Panc1 (cell line): ENCODE data around the gene MPPED1. TPM values are rescaled to one million over a fixed set of nuclear protein-coding genes. Genes with fewer than 3 reads are reported as not detected.

Experiments
- ATAC-seq: fragments of 200-7000 bp; cut with Tn5 transposase; 2 replicates; pipeline ENCODE4 v1.9.1; 2020; ENCODE audit warnings: mild to moderate bottlenecking, moderate library complexity
- BruUV-seq: library from RNA; stranded (reverse); fragments of 400-500 nt; replicated peaks from 2 replicates; lab custom pipeline; 2021; lab: Mats Ljungman, UMichigan
- CTCF ChIA-PET: fragments of 300-600 bp; sonication (Branson Sonifier 250); formaldehyde crosslinking; loops from one replicate; lab custom pipeline; 2022; ENCODE audit warnings: antibody characterized with exemption; lab: Charles Lee
- POLR2A ChIA-PET: fragments of 300-600 bp; sonication (Branson Sonifier 250); formaldehyde crosslinking; loops from one replicate; lab custom pipeline; 2022; ENCODE audit warnings: antibody characterized with exemption; lab: Charles Lee
- DNase-seq: peaks from one replicate; pipeline ENCODE4 v3.0.0-alpha.2; 2010; ENCODE audit warnings: low read depth, low spot score
- H3K27ac ChIP-seq: 2 replicates; pipeline ENCODE4 v1.5.1; 2011; ENCODE audit warnings: mild to moderate bottlenecking, low read length, inconsistent platforms
- H3K27me3 ChIP-seq: fragments of 200-500 bp; sonication (Bioruptor generic); 2 replicates; pipeline ENCODE4 v1.6.0; 2014; ENCODE audit warnings: low read length, inconsistent platforms; ENCODE audit not compliant: control insufficient read depth, insufficient read depth
- H3K36me3 ChIP-seq: fragments of 200-500 bp; sonication (Bioruptor generic); 2 replicates; pipeline ENCODE4 v1.5.1; 2014; ENCODE audit warnings: inconsistent platforms, mild to moderate bottlenecking, low read length, moderate library complexity; ENCODE audit not compliant: control insufficient read depth, insufficient read depth
- H3K4me1 ChIP-seq: 2 replicates; pipeline ENCODE4 v1.5.1; 2011; ENCODE audit warnings: inconsistent platforms, mild to moderate bottlenecking, low read length, moderate library complexity; ENCODE audit not compliant: control insufficient read depth, insufficient read depth
- H3K4me3 ChIP-seq, 2 experiments: 2 replicates each; pipeline ENCODE4 v1.5.1; 2011 to 2012; ENCODE audit warnings: low read depth in 2 of 2, low read length in 2 of 2, mild to moderate bottlenecking in 2 of 2, inconsistent platforms in 1 of 2, moderate library complexity in 1 of 2
- H3K9me3 ChIP-seq: fragments of 200-500 bp; sonication (Bioruptor generic); 2 replicates; pipeline ENCODE4 v1.5.1; 2014; ENCODE audit warnings: low read depth, mild to moderate bottlenecking, inconsistent platforms, low read length, moderate library complexity; ENCODE audit not compliant: control insufficient read depth, insufficient read depth
- POLR2AphosphoS5 ChIP-seq: IDR thresholded peaks from 2 replicates; pipeline ENCODE4 v1.6.1; 2012; ENCODE audit warnings: mild to moderate bottlenecking, low read depth, low read length, moderate library complexity
- SIN3A ChIP-seq: IDR thresholded peaks from 2 replicates; pipeline ENCODE4 v1.6.1; 2012; ENCODE audit warnings: low read depth, mild to moderate bottlenecking, low read length, moderate library complexity, borderline replicate concordance; ENCODE audit not compliant: insufficient read depth
- TCF7L2 ChIP-seq: IDR thresholded peaks from 2 replicates; pipeline ENCODE4 v1.6.1; 2011; ENCODE audit warnings: mild to moderate bottlenecking, low read depth, low read length, inconsistent platforms
- in situ Hi-C: cut with HindIII; loops from 2 replicates; pipeline ENCODE4 v1.10.0; 2016; ENCODE audit warnings: low sequenced_read_pairs, low pct_unique_long_range_greater_than_20kb
- intact Hi-C: fragments of 100-400 bp; cut with micrococcal nuclease; formaldehyde crosslinking; loops from one replicate; pipeline ENCODE4 v1.10.0; 2022; ENCODE audit not compliant: unreplicated experiment
- total RNA-seq: library from RNA; stranded (reverse); gene quantifications from one replicate; pipeline ENCODE4 v1.2.1, GENCODE V29; 2021; ENCODE audit not compliant: unreplicated experiment
- TF ChIP-seq, protein P1 (sequence below), 2 experiments: IDR thresholded peaks; 2 replicates each; pipeline ENCODE4 v1.6.1; 2011 to 2012; ENCODE audit warnings: low read depth in 2 of 2, control low read depth in 1 of 2, low read length in 1 of 2, mild to moderate bottlenecking in 1 of 2, moderate library complexity in 1 of 2; ENCODE audit not compliant: insufficient read depth in 1 of 2
- TF ChIP-seq, protein P2 (sequence below): fragments of 450-650 bp; IDR thresholded peaks from 2 replicates; pipeline ENCODE4 v1.5.1; 2017; ENCODE audit warnings: mild to moderate bottlenecking

Gene MPPED1
- total RNA-seq, 1 experiment from 2014 or later = not detected

DNA sequence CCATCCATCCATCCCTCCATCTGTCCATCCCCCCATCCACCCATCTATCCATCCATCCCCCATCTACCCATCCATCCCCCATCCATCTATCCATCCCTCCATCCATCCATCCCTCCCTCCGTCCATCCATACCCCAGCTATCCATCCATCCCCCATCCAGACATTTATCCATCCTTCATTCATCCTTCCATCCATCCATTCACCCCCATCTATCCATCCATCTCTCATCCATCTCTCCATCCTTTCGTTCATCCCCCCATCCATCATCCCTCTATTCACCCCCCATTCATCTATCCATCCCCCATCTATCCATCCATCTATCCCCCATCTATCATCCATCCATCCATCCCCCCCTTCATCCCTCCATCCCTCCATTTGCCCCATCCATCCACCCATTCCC lies 97.5 kb downstream of the MPPED1 start:
- Histone ChIP-seq H3K4me3 (no peak overlapping the region), H3K27me3 (no peaks in the 10 kb centered on the region), H3K4me1 (no peaks in the 10 kb centered on the region), H3K36me3 (no peaks in the 10 kb centered on the region), H3K27ac (no peak overlapping the region), H3K9me3 (no peaks in the 10 kb centered on the region)
- POLR2A ChIA-PET = no interaction called here
- DNase-seq (no peak), ATAC-seq (no peak)
- intact Hi-C loops = no loop called here
- in situ Hi-C loops = no loop called here
- CTCF ChIA-PET = no interaction called here
- no TSS peak for BruUV-seq
- TF ChIP-seq, protein P1, sequence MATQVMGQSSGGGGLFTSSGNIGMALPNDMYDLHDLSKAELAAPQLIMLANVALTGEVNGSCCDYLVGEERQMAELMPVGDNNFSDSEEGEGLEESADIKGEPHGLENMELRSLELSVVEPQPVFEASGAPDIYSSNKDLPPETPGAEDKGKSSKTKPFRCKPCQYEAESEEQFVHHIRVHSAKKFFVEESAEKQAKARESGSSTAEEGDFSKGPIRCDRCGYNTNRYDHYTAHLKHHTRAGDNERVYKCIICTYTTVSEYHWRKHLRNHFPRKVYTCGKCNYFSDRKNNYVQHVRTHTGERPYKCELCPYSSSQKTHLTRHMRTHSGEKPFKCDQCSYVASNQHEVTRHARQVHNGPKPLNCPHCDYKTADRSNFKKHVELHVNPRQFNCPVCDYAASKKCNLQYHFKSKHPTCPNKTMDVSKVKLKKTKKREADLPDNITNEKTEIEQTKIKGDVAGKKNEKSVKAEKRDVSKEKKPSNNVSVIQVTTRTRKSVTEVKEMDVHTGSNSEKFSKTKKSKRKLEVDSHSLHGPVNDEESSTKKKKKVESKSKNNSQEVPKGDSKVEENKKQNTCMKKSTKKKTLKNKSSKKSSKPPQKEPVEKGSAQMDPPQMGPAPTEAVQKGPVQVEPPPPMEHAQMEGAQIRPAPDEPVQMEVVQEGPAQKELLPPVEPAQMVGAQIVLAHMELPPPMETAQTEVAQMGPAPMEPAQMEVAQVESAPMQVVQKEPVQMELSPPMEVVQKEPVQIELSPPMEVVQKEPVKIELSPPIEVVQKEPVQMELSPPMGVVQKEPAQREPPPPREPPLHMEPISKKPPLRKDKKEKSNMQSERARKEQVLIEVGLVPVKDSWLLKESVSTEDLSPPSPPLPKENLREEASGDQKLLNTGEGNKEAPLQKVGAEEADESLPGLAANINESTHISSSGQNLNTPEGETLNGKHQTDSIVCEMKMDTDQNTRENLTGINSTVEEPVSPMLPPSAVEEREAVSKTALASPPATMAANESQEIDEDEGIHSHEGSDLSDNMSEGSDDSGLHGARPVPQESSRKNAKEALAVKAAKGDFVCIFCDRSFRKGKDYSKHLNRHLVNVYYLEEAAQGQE (IDR thresholded peaks at IDR 0.05; ENCODE audit: insufficient read depth in 1 of 2, low read depth in 2 of 2, low read length in 1 of 2) = no peak
- TF ChIP-seq, protein P2, sequence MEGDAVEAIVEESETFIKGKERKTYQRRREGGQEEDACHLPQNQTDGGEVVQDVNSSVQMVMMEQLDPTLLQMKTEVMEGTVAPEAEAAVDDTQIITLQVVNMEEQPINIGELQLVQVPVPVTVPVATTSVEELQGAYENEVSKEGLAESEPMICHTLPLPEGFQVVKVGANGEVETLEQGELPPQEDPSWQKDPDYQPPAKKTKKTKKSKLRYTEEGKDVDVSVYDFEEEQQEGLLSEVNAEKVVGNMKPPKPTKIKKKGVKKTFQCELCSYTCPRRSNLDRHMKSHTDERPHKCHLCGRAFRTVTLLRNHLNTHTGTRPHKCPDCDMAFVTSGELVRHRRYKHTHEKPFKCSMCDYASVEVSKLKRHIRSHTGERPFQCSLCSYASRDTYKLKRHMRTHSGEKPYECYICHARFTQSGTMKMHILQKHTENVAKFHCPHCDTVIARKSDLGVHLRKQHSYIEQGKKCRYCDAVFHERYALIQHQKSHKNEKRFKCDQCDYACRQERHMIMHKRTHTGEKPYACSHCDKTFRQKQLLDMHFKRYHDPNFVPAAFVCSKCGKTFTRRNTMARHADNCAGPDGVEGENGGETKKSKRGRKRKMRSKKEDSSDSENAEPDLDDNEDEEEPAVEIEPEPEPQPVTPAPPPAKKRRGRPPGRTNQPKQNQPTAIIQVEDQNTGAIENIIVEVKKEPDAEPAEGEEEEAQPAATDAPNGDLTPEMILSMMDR = no peak
- TF ChIP-seq SIN3A (no peak), TCF7L2 (no peak), POLR2AphosphoS5 (no peak)

DNA sequence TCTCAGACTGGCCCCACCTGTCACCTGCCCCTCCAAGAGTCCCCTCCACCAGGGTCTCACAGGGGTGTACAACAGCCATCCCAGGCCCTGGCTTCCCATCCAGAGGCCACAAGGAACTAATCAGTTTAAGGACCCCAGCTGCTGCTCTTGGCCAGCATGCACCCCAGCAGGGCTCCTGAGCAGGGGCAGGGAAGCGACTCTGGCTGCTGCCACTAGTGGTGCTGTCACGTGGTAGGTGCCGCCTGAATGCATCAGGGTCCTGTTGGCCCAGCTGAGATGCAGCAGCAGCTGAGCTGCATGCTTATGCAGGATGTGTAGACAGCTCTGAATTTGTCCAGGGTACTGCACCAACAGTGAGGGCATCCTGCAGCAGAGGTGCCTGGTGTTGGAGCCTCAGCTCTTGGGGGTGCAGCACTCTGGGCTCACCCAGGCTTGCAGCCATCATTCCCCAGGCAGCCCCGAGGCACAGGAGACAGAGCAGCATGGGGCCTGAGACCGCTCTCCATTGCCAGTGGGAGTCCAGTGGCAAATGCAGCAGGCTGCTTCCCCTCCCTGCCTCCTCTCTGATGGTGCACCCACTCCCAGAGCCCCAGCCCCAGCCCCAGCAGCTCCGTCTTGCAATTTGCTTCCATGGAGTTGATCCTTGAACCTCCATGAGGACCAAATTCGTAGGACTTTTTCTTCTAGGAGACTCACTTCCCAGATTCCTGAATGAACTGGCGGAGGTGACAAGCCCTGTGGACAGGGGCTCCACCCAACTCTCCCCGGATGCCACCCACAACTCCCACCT lies 98.7 kb downstream of the MPPED1 start:
- ChIA-PET CTCF (no interaction called here), POLR2A (no interaction called here)
- in situ Hi-C loops (no loop called here), intact Hi-C loops (no loop called here)
- Histone ChIP-seq H3K9me3 (no peaks in the 10 kb centered on the region), H3K4me1 (no peaks in the 10 kb centered on the region), H3K4me3 (no peak overlapping the region), H3K36me3 (no peaks in the 10 kb centered on the region), H3K27me3 (no peaks in the 10 kb centered on the region), H3K27ac (no peak overlapping the region)
- DNase-seq (no peak), ATAC-seq (no peak)
- TF ChIP-seq, protein P1 (IDR thresholded peaks at IDR 0.05; ENCODE audit: insufficient read depth in 1 of 2, low read depth in 2 of 2, low read length in 1 of 2) = no peak
- TF ChIP-seq SIN3A = no peak
- BruUV-seq = no TSS peak
